SJCRH30 (cell line): ENCODE results near the gene SLF2. TPM values are rescaled to one million over a fixed set of nuclear protein-coding genes. Genes with fewer than 3 reads are reported as not detected.

Experiments
- DNase-seq, 2 experiments: peaks; one replicate each; pipeline ENCODE4 v3.0.0-alpha.2; 2015 to 2020
- H3K27ac ChIP-seq: fragments of 250-450 bp; sonication (Bioruptor Pico); 2 replicates; pipeline ENCODE4 v1.5.1; 2020; ENCODE audit warnings: mild to moderate bottlenecking, moderate library complexity
- H3K27me3 ChIP-seq: fragments of 250-450 bp; sonication (Bioruptor Pico); 2 replicates; pipeline ENCODE4 v1.5.1; 2020; ENCODE audit warnings: mild to moderate bottlenecking, moderate library complexity
- H3K36me3 ChIP-seq: fragments of 250-450 bp; sonication (Bioruptor Pico); 2 replicates; pipeline ENCODE4 v1.5.1; 2020; ENCODE audit warnings: mild to moderate bottlenecking, moderate library complexity
- H3K4me1 ChIP-seq: fragments of 250-450 bp; sonication (Bioruptor Pico); 2 replicates; pipeline ENCODE4 v1.5.1; 2020; ENCODE audit warnings: mild to moderate bottlenecking, moderate library complexity
- H3K4me3 ChIP-seq: fragments of 250-450 bp; sonication (Bioruptor Pico); 2 replicates; pipeline ENCODE4 v1.5.1; 2020; ENCODE audit warnings: mild to moderate bottlenecking, moderate library complexity
- H3K9me3 ChIP-seq: fragments of 250-450 bp; sonication (Bioruptor Pico); replicated peaks from 2 replicates; pipeline ENCODE4 v1.5.1; 2020; ENCODE audit warnings: mild to moderate bottlenecking, moderate library complexity
- total RNA-seq: library from RNA; depleted of rRNA; stranded (reverse); fragments of >200 nt; shearing (Covaris generic); gene quantifications from 2 replicates; pipeline ENCODE4 v1.2.3, GENCODE V29; 2014

The SLF2 gene
- total RNA-seq, 1 experiment from 2014 or later = 257 TPM

DNA sequence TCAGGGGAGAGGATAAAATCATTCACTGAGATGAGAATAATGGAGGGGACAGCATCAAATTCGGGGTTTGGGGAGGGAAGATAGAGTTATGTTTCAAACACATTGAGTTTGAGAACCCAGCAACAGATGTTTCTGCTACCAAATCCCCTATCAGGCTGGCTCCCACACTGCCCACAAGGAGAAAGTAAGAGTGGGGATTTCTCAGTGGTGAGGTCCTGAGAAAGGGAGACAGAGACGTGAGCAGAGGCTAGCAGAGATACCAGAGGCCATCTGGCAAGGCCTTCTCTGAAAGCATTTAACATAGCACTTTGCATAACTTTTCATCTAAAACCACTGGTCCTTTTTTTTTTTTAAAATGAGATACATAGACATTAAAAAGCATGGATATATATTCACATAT is 7.8 kb upstream of the SLF2 start:
- Histone ChIP-seq H3K36me3 (0 out of 2 replicates have a peak, but pooled peaks cover 2% of the 10 kb centered on the region), H3K27me3 (no peaks in the 10 kb centered on the region), H3K9me3 (no peaks in the 10 kb centered on the region), H3K4me1 (peaks cover 89% of the 10 kb centered on the region), H3K27ac (peak overlapping the region; percentile 27), H3K4me3 (no peak overlapping the region)
- peak; percentile 63 to 89 for DNase-seq

DNA sequence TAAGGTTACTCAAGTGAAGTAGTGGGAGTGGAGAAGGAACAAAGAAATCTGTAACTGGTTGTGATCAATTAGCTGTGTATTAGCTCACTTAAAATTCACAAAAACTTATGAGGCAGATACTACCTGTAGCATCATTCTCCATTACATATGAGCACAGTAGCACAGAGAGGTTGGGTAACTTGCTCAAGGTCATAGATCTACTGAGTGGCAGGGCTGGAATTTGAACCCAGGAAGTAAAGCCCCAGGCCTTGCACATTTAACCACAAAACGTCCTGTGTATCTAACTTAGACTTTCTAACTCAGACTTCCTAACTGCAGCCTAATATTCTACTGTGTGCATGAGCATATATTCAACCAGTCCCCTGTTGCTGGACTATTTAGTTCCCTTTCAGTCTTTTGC is 5.6 kb upstream of the SLF2 start:
- H3K36me3 ChIP-seq = 0 out of 2 replicates have a peak, but pooled peaks cover 2% of the 10 kb centered on the region
- peak overlapping the region; percentile 93; the same call in 1 of the 2 replicates for H3K27ac ChIP-seq
- no peaks in the 10 kb centered on the region for H3K9me3 ChIP-seq
- H3K4me1 ChIP-seq = peaks cover 91% of the 10 kb centered on the region
- no peak for DNase-seq
- no peaks in the 10 kb centered on the region for H3K27me3 ChIP-seq
- no peak overlapping the region for H3K4me3 ChIP-seq

- DNase-seq = peak; percentile 74 to 77
- H3K27me3 ChIP-seq = no peaks in the 10 kb centered on the region
- peaks cover 3% of the 10 kb centered on the region; the same call in 1 of the 2 replicates for H3K36me3 ChIP-seq
- H3K4me3 ChIP-seq = no peak overlapping the region
- no peaks in the 10 kb centered on the region for H3K9me3 ChIP-seq
- peak overlapping the region; percentile 93; the same call in 1 of the 2 replicates for H3K27ac ChIP-seq
- H3K4me1 ChIP-seq = peaks cover 86% of the 10 kb centered on the region
Observed at GRCh38 chr10:100907773-100908363, 4.9 kb upstream of the SLF2 start.

GRCh38 chr10:100908378-100908777 is 4.4 kb upstream of the SLF2 start:
- peaks cover 81% of the 10 kb centered on the region for H3K4me1 ChIP-seq
- no peak overlapping the region for H3K4me3 ChIP-seq

GRCh38 chr10:100909501-100910263 is 3.1 kb upstream of the SLF2 start:
- DNase-seq = peak; percentile 87 to 96
- Histone ChIP-seq H3K9me3 (no peaks in the 10 kb centered on the region), H3K27me3 (no peaks in the 10 kb centered on the region), H3K4me3 (no peak overlapping the region), H3K4me1 (peaks cover 72% of the 10 kb centered on the region), H3K27ac (peak overlapping the region; percentile 93), H3K36me3 (peaks cover 19% of the 10 kb centered on the region)

More at GRCh38 chr10:100908378-100908777, 4.4 kb upstream of the SLF2 start:
- no peak for DNase-seq
- peaks cover 7% of the 10 kb centered on the region for H3K36me3 ChIP-seq
- H3K9me3 ChIP-seq = no peaks in the 10 kb centered on the region
- H3K27ac ChIP-seq = peak overlapping the region; percentile 93
- no peaks in the 10 kb centered on the region for H3K27me3 ChIP-seq

DNA sequence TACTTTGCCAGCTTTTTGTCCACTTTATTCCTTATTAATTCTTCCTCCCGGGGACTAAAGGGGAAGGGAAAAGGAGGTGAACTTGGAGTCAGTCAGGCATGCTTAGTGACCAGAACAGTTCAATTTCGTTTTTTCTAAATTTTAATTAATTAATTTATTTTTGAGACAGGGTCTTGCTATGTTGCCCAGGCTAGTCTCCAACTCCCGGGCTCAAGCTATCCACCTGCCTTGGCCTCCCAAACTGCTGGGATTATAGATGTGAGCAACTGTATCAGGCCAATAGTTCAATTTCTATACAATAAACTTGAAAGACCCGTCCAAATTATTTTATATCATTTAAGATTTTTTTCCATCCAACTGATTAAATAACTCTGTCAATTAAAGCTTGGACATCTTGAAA is 1.3 kb upstream of the SLF2 start:
- Histone ChIP-seq H3K27me3 (no peaks in the 10 kb centered on the region), H3K4me3 (peak overlapping the region; percentile 40), H3K36me3 (peaks cover 36% of the 10 kb centered on the region), H3K9me3 (no peaks in the 10 kb centered on the region), H3K27ac (peak overlapping the region; percentile 93), H3K4me1 (peaks cover 68% of the 10 kb centered on the region)
- no peak for DNase-seq

GRCh38 chr10:100912013-100912604 is 654 bp upstream of the SLF2 start:
- Histone ChIP-seq H3K36me3 (peaks cover 43% of the 10 kb centered on the region), H3K27ac (peak overlapping the region; percentile 93), H3K4me1 (peaks cover 67% of the 10 kb centered on the region), H3K27me3 (no peaks in the 10 kb centered on the region), H3K9me3 (no peaks in the 10 kb centered on the region), H3K4me3 (peak overlapping the region; percentile 40)
- DNase-seq = peak in 1 of 2 experiments; percentile 49

- Histone ChIP-seq H3K9me3 (no peaks in the 10 kb centered on the region), H3K4me1 (peaks cover 57% of the 10 kb centered on the region), H3K36me3 (peaks cover 55% of the 10 kb centered on the region), H3K27me3 (no peaks in the 10 kb centered on the region), H3K4me3 (peak overlapping the region; percentile 92), H3K27ac (peak overlapping the region; percentile 99)
- DNase-seq = no peak
Observed at GRCh38 chr10:100913470-100913865, 705 bp downstream of the SLF2 start.

DNA sequence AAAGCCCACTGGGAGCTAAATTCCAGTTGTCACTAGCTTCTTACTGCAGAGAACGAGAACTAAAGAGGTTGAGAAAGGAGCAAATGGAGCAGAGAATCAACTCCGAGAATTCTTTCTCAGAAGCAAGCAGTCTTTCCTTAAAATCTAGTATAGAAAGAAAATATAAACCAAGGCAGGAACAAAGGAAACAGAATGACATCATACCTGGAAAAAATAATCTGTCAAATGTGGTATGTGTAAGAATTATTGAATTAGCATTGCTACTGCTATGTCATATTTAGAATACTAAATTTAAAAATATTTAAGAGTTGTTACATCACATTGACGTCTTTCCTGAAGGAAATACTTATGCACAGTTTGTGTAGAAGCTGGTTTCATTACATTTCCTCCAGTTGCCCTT is 4.3 kb downstream of the SLF2 start:
- no peak for DNase-seq
- no peak overlapping the region for H3K27ac ChIP-seq
- H3K4me1 ChIP-seq = peaks cover 28% of the 10 kb centered on the region
- H3K9me3 ChIP-seq = no peaks in the 10 kb centered on the region
- no peaks in the 10 kb centered on the region for H3K27me3 ChIP-seq
- H3K36me3 ChIP-seq = peaks cover 88% of the 10 kb centered on the region
- no peak overlapping the region for H3K4me3 ChIP-seq

GRCh38 chr10:100923580-100923979 is 10.8 kb downstream of the SLF2 start:
- no peaks in the 10 kb centered on the region for H3K27me3 ChIP-seq
- H3K36me3 ChIP-seq = peaks cover 95% of the 10 kb centered on the region
- no peak overlapping the region for H3K27ac ChIP-seq
- no peaks in the 10 kb centered on the region for H3K9me3 ChIP-seq
- H3K4me1 ChIP-seq = peaks cover 17% of the 10 kb centered on the region
- no peak overlapping the region for H3K4me3 ChIP-seq
- DNase-seq = no peak

GRCh38 chr10:100927266-100927665 is 14.5 kb downstream of the SLF2 start:
- no peak for DNase-seq
- H3K36me3 ChIP-seq = peaks cover 97% of the 10 kb centered on the region
- no peaks in the 10 kb centered on the region for H3K27me3 ChIP-seq
- peaks cover 10% of the 10 kb centered on the region for H3K4me1 ChIP-seq
- no peak overlapping the region for H3K27ac ChIP-seq
- no peaks in the 10 kb centered on the region; the same call in 1 of the 2 replicates for H3K9me3 ChIP-seq
- H3K4me3 ChIP-seq = no peak overlapping the region

DNA sequence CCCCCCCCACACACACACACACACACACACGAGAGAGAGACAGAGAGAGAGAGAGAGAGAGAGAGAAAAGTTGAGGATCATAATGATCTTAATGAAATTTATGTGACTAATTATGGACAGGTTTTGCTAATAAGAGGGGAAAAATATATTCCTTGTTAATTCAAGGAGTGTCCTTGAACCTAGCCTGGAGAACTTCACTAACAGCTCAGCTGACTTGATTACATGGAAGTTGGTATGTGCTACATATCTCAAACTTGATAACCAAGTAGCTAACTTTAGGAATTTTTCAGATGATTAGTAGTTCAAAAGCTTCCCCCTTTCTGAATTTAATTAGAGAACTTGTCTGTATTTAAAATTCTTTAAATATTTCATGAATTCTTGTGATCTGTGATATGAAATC is 15.3 kb downstream of the SLF2 start:
- Histone ChIP-seq H3K27me3 (no peaks in the 10 kb centered on the region), H3K4me1 (peaks cover 10% of the 10 kb centered on the region), H3K36me3 (peaks cover 97% of the 10 kb centered on the region), H3K4me3 (no peak overlapping the region), H3K9me3 (no peaks in the 10 kb centered on the region; the same call in 1 of the 2 replicates), H3K27ac (no peak overlapping the region)
- no peak for DNase-seq

DNA sequence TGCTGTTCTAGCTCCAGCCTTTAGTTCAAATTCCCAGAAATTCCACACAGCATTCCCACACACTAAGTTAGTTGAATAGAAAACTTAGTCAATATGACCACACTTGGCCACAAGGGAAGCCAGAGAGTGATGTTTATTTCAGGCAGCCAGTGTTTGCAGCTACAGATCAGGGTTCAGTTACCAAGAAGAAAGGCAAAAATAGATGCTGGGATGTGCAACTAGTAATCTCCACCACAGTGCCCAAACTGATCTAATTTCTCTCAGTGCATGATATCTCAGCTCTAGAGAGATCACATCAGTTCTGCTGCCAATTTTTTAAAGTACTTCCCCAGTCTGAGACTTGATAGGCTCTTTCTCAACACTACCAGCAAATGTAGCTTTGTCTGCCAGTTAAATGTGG is 17.6 kb downstream of the SLF2 start:
- DNase-seq = no peak
- peaks cover 97% of the 10 kb centered on the region for H3K36me3 ChIP-seq
- H3K27me3 ChIP-seq = no peaks in the 10 kb centered on the region
- no peaks in the 10 kb centered on the region; the same call in 1 of the 2 replicates for H3K9me3 ChIP-seq
- no peak overlapping the region for H3K4me3 ChIP-seq
- no peak overlapping the region for H3K27ac ChIP-seq
- peaks cover 3% of the 10 kb centered on the region for H3K4me1 ChIP-seq

DNA sequence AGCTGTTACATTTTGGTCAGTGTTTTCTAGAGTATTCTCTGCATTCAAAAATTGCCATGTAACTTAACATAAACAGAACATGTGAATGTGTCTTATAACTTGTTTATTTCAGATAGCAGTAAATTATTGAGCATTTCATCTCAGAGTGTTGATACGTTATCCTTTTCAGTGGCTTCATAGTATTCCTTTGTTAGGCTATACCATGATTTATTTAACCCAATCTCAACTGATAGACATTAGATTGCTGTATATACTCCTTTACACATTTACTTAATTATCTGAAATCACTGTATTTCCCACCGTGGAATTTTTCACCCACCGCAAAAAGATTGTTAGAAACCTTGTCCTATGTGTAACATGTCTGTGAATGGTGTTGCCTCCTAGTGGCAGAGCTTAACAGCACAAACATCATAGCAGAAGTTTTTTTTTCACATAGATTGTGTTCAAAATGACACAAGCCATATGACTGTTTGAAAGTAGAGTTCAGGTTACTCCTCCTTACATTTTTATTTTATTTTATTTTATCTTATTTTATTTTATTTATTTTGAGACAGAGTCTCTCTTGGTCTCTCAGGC is 21.4 kb downstream of the SLF2 start:
- Histone ChIP-seq H3K27ac (no peak overlapping the region), H3K9me3 (no peaks in the 10 kb centered on the region; the same call in 1 of the 2 replicates), H3K4me3 (no peak overlapping the region), H3K4me1 (no peaks in the 10 kb centered on the region), H3K27me3 (no peaks in the 10 kb centered on the region), H3K36me3 (peaks cover 99% of the 10 kb centered on the region)
- peak in 1 of 2 experiments; percentile 62 for DNase-seq
